H1 (cell line): ENCODE measurements around the gene CAMTA1. TPM values are rescaled to one million over a fixed set of nuclear protein-coding genes. Genes with fewer than 3 reads are reported as not detected.

ENCODE experiments used
- CTCF ChIA-PET: fragments of 300-600 bp; sonication (Branson Sonifier 250); formaldehyde crosslinking; loops from one replicate; lab custom pipeline; 2021; ENCODE audit not compliant: partially characterized antibody; lab: Charles Lee
- POLR2A ChIA-PET: fragments of 300-600 bp; sonication (Branson Sonifier 250); formaldehyde crosslinking; loops from one replicate; lab custom pipeline; 2021; ENCODE audit warnings: inconsistent platforms; ENCODE audit not compliant: partially characterized antibody; lab: Charles Lee
- DNase-seq, 2 experiments: peaks; one replicate each; pipeline versions ENCODE4 v3.0.0 to v3.0.0-alpha.2; 2010 to 2022; ENCODE audit warnings: low spot score in 2 of 2, low read depth in 1 of 2, mixed read lengths in 1 of 2
- FAIRE-seq: peaks from 2 replicates; lab custom pipeline; 2011; peaks lifted over from hg19 to GRCh38; lab: Jason Lieb, UNC
- H2AFZ ChIP-seq: 2 replicates; pipeline ENCODE4 v1.8.1; 2012; ENCODE audit warnings: low read length, inconsistent platforms
- H2AK5ac ChIP-seq: 2 replicates; pipeline ENCODE4 v1.6.1; 2013; ENCODE audit warnings: low read depth, low read length
- H2BK120ac ChIP-seq: replicated peaks from 2 replicates; pipeline ENCODE3; 2013; ENCODE audit warnings: low read depth, low read length, inconsistent platforms
- H2BK12ac ChIP-seq: 2 replicates; pipeline ENCODE4 v1.6.1; 2013; ENCODE audit warnings: low read depth, low read length
- H2BK15ac ChIP-seq: 2 replicates; pipeline ENCODE4 v1.6.1; 2013; ENCODE audit warnings: low read length
- H2BK20ac ChIP-seq: 2 replicates; pipeline ENCODE4 v1.6.1; 2013; ENCODE audit warnings: low read length
- H2BK5ac ChIP-seq: 2 replicates; pipeline ENCODE4 v1.6.1; 2013; ENCODE audit warnings: low read depth, low read length
- H3K14ac ChIP-seq: 2 replicates; pipeline ENCODE4 v1.6.1; 2013; ENCODE audit warnings: inconsistent platforms; ENCODE audit not compliant: insufficient read length
- H3K18ac ChIP-seq: 2 replicates; pipeline ENCODE4 v1.6.1; 2013; ENCODE audit warnings: low read length; ENCODE audit errors: extremely low read depth
- H3K23ac ChIP-seq: 2 replicates; pipeline ENCODE4 v1.6.1; 2013; ENCODE audit warnings: inconsistent platforms; ENCODE audit not compliant: insufficient read length
- H3K23me2 ChIP-seq: 2 replicates; pipeline ENCODE4 v1.6.1; 2013; ENCODE audit warnings: low read depth, low read length
- H3K27ac ChIP-seq: 2 replicates; pipeline ENCODE4 v1.6.1; 2011; ENCODE audit warnings: low read depth, low read length, inconsistent platforms
- H3K27me3 ChIP-seq, 4 experiments: replicated peaks in 1 of 4; 1 replicate in 1 of 4; 2 replicates in 3 of 4; pipeline versions ENCODE4 v1.6.1 to v1.8.1; 2011 to 2013; ENCODE audit warnings: low read length in 3 of 4, mild to moderate bottlenecking in 3 of 4, inconsistent platforms in 2 of 4, mixed read lengths in 2 of 4, moderate library complexity in 1 of 4; ENCODE audit not compliant: control insufficient read depth in 3 of 4, insufficient read depth in 3 of 4; ENCODE audit errors: extremely low read depth in 1 of 4
- H3K36me3 ChIP-seq, 4 experiments: 2 replicates each; pipeline versions ENCODE4 v1.6.1 to v1.8.1; 2011 to 2013; ENCODE audit warnings: mild to moderate bottlenecking in 4 of 4, low read length in 3 of 4, moderate library complexity in 2 of 4, control low read depth in 1 of 4, inconsistent platforms in 1 of 4; ENCODE audit not compliant: insufficient read depth in 4 of 4, control insufficient read depth in 2 of 4
- H3K4ac ChIP-seq: replicated peaks from 2 replicates; pipeline ENCODE3; 2013; ENCODE audit warnings: low read length, low read depth, mixed read lengths, inconsistent platforms; ENCODE audit not compliant: insufficient read length
- H3K4me1 ChIP-seq, 4 experiments: replicated peaks in 1 of 4; 1 replicate in 1 of 4; 2 replicates in 3 of 4; pipeline versions ENCODE4 v1.6.1 to v1.8.1; 2011 to 2013; ENCODE audit warnings: low read length in 3 of 4, inconsistent platforms in 2 of 4, mixed read lengths in 1 of 4; ENCODE audit not compliant: insufficient read depth in 4 of 4, control insufficient read depth in 3 of 4
- H3K4me2 ChIP-seq, 2 experiments: 2 replicates each; pipeline versions ENCODE4 v1.6.1 to v1.8.1; 2011 to 2013; ENCODE audit warnings: low read depth in 2 of 2, low read length in 2 of 2, control low read depth in 1 of 2, inconsistent platforms in 1 of 2, mild to moderate bottlenecking in 1 of 2; ENCODE audit not compliant: insufficient read depth in 1 of 2
- H3K4me3 ChIP-seq, 4 experiments: fragments of 200-600, 300-600 bp in 1 of 4; sonication (generic), shearing (Covaris generic), sonication (Bioruptor Twin) in 1 of 4; 2 replicates each; pipeline versions ENCODE4 v1.5.1 to v1.8.1; 2011 to 2016; ENCODE audit warnings: low read length in 4 of 4, low read depth in 3 of 4, control low read depth in 2 of 4, inconsistent platforms in 2 of 4, mild to moderate bottlenecking in 2 of 4, mixed read lengths in 1 of 4, moderate library complexity in 1 of 4; ENCODE audit not compliant: insufficient read depth in 2 of 4; ENCODE audit errors: extremely low read depth in 1 of 4
- H3K56ac ChIP-seq: replicated peaks from 2 replicates; pipeline ENCODE3; 2013; ENCODE audit warnings: low read depth, mild to moderate bottlenecking, mixed read lengths, low read length, inconsistent platforms; ENCODE audit not compliant: insufficient read length
- H3K79me1 ChIP-seq: 2 replicates; pipeline ENCODE4 v1.6.1; 2013; ENCODE audit warnings: low read depth, low read length, control low read depth
- H3K79me2 ChIP-seq, 2 experiments: 2 replicates each; pipeline versions ENCODE4 v1.6.1 to v1.8.1; 2012 to 2013; ENCODE audit warnings: low read length in 2 of 2, mild to moderate bottlenecking in 2 of 2, inconsistent platforms in 1 of 2; ENCODE audit not compliant: insufficient read depth in 2 of 2, control insufficient read depth in 1 of 2
- H3K9ac ChIP-seq, 4 experiments: replicated peaks in 1 of 4; 1 replicate in 1 of 4; 2 replicates in 3 of 4; pipeline versions ENCODE4 v1.6.1 to v1.8.1; 2011 to 2013; ENCODE audit warnings: low read depth in 3 of 4, low read length in 3 of 4, control low read depth in 2 of 4, mild to moderate bottlenecking in 2 of 4, moderate library complexity in 2 of 4, inconsistent platforms in 1 of 4; ENCODE audit errors: extremely low read depth in 1 of 4
- H3K9me3 ChIP-seq, 2 experiments: 2 replicates each; pipeline versions ENCODE4 v1.6.1 to v1.8.1; 2012 to 2013; ENCODE audit warnings: mild to moderate bottlenecking in 2 of 2, moderate library complexity in 2 of 2, control low read depth in 1 of 2, inconsistent platforms in 1 of 2, low read depth in 1 of 2, low read length in 1 of 2, mixed read lengths in 1 of 2; ENCODE audit not compliant: insufficient read depth in 2 of 2
- H4K20me1 ChIP-seq, 2 experiments: replicated peaks in 1 of 2; 2 replicates each; pipeline versions ENCODE3 to v1.8.1; 2011 to 2013; ENCODE audit warnings: inconsistent platforms in 2 of 2, low read length in 2 of 2, mild to moderate bottlenecking in 1 of 2; ENCODE audit not compliant: insufficient read depth in 2 of 2, control insufficient read depth in 1 of 2
- H4K5ac ChIP-seq: 2 replicates; pipeline ENCODE4 v1.6.1; 2013; ENCODE audit warnings: low read length, low read depth, mixed read lengths, inconsistent platforms; ENCODE audit not compliant: insufficient read length
- H4K8ac ChIP-seq: 2 replicates; pipeline ENCODE4 v1.8.0; 2013; ENCODE audit warnings: mild to moderate bottlenecking, moderate library complexity, low read length, inconsistent platforms; ENCODE audit not compliant: insufficient read depth; ENCODE audit errors: extremely low read depth
- H4K91ac ChIP-seq: replicated peaks from 2 replicates; pipeline ENCODE3; 2013; ENCODE audit warnings: low read length, mixed read lengths, inconsistent platforms; ENCODE audit not compliant: insufficient read length
- E2F6 ChIP-seq: IDR thresholded peaks from 2 replicates; pipeline ENCODE4 v1.6.1; 2012; ENCODE audit warnings: inconsistent platforms
- EP300 ChIP-seq, 2 experiments: IDR thresholded peaks; 1 replicate in 1 of 2; 2 replicates in 1 of 2; pipeline ENCODE4 v1.6.1; 2011 to 2012; ENCODE audit warnings: low read depth in 2 of 2, low read length in 2 of 2, mild to moderate bottlenecking in 2 of 2, borderline replicate concordance in 1 of 2, inconsistent platforms in 1 of 2, moderate library complexity in 1 of 2
- EZH2 ChIP-seq: fragments of 200-600 bp; sonication (generic); IDR thresholded peaks from 2 replicates; pipeline ENCODE4 v1.7.1; 2012; ENCODE audit warnings: low read depth, mild to moderate bottlenecking, moderate library complexity, low read length, inconsistent platforms; ENCODE audit not compliant: severe bottlenecking
- FOSL1 ChIP-seq: IDR thresholded peaks from 2 replicates; pipeline ENCODE4 v1.6.1; 2011; ENCODE audit warnings: mild to moderate bottlenecking, low read depth, low read length, moderate library complexity; ENCODE audit not compliant: insufficient read depth
- JUN ChIP-seq: IDR thresholded peaks from 2 replicates; pipeline ENCODE4 v1.6.1; 2011; ENCODE audit warnings: low read depth, mild to moderate bottlenecking, improper control_type of control experiment, low read length
- KDM5A ChIP-seq: fragments of 200-600 bp; IDR thresholded peaks from 2 replicates; pipeline ENCODE4 v1.7.1; 2012; ENCODE audit warnings: mild to moderate bottlenecking, low read length, inconsistent platforms, mixed read lengths
- MAX ChIP-seq: IDR thresholded peaks from 2 replicates; pipeline ENCODE4 v1.6.1; 2012; ENCODE audit warnings: inconsistent platforms
- PHF8 ChIP-seq: fragments of 200-600 bp; sonication (generic); conservative IDR thresholded peaks from 2 replicates; pipeline ENCODE4 v1.7.1; 2012; ENCODE audit warnings: low read depth, mild to moderate bottlenecking, inconsistent platforms, low read length, moderate library complexity
- SIX5 ChIP-seq: IDR thresholded peaks from 2 replicates; pipeline ENCODE4 v1.6.1; 2011; ENCODE audit warnings: mild to moderate bottlenecking, low read depth, low read length
- WGBS, 2 experiments: shearing (Covaris generic) in 1 of 2; methylation state at CpG; one replicate each; pipeline versions ENCODE4 v1.1.6 to v1.1.7; 2013 to 2015; ENCODE audit warnings: low lambda C conversion rate in 2 of 2, mixed read lengths in 2 of 2, inconsistent platforms in 1 of 2, low coverage in 1 of 2, missing lambda C conversion rate in 1 of 2; ENCODE audit not compliant: insufficient replicate concordance in 2 of 2, insufficient coverage in 1 of 2, insufficient read length in 1 of 2; ENCODE audit errors: extremely low coverage in 1 of 2, missing lambda C conversion rate in 1 of 2; 5-methylcytosine and 5-hydroxymethylcytosine counted together
- polyA plus RNA-seq, 7 experiments: library from polyadenylated mRNA; depleted of rRNA in 3 of 7; stranded (reverse) in 5 of 7; unstranded in 2 of 7; fragments of >200 nt in 5 of 7; fragments of 200-250 nt in 2 of 7; gene quantifications; 1 replicate in 5 of 7; 2 replicates in 1 of 7; 4 replicates in 1 of 7; pipeline versions ENCODE4 v1.2.1 to v1.2.3, GENCODE V29; 2011 to 2013; ENCODE audit warnings: missing spikeins in 2 of 7, mixed read lengths in 2 of 7
- total RNA-seq: library from RNA; stranded (reverse); fragmentation: NEBNext Ultra II Directional; extraction: Animal tissue kit (Norgen Biotek cat#: 25700); gene quantifications from 2 replicates; pipeline ENCODE4 v1.2.1, GENCODE V29; 2021
- TF ChIP-seq, protein P1 (sequence below): IDR thresholded peaks from 2 replicates; pipeline ENCODE4 v1.6.1; 2012; ENCODE audit warnings: low read length, inconsistent platforms

The CAMTA1 gene
- total and polyA plus RNA-seq, 2 of the 8 experiments (the other 6 are each of a cell fraction or from before 2014, with no cell fraction given): 65.0 to 119 TPM

DNA sequence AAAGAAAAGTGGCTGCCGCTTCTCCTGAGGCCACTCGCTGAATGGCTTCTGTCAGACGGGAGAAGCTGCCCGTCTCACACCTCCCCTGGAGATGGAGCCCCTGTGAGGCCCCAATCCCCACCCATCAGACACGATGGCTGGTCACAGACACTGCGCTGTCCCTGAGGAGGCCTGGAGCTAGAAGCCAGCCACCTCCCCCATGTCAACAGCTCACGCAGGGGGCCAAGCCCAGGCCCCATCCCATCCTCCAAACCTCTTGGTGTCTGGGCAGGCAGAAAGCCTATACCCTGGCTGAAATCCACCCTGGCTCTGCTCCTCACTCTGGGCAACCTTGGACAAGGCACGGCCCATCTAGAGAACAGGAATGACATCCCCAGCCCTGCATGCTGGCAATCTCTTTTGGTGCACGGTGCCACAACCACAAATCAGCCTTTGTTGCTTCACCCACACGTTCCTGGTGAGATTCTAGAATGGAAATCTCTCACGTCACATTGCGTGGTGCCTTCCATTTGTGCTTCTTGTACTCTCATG, 711.9 kb downstream of the CAMTA1 start:
- Histone ChIP-seq H2BK12ac (no peak overlapping the region), H3K9me3 (peaks cover 0 to 5% of the 10 kb centered on the region in 2 experiments; a peak in 1 of 4 replicates), H3K56ac (no peak overlapping the region), H2BK120ac (no peak overlapping the region), H4K5ac (no peak overlapping the region), H2BK20ac (no peak overlapping the region), H2BK15ac (no peak overlapping the region), H3K14ac (no peak overlapping the region), H3K4me2 (no peak overlapping the region), H3K27me3 (no peaks in the 10 kb centered on the region), H3K23me2 (peaks cover 24% of the 10 kb centered on the region), H2AK5ac (no peak overlapping the region), H3K18ac (no peak overlapping the region), H4K8ac (no peak overlapping the region; the same call in 1 of the 2 replicates), H4K91ac (no peak overlapping the region), H3K36me3 (peaks cover 0 to 3% (median 0%) of the 10 kb centered on the region in 4 experiments; a peak in 1 of 8 replicates), H2BK5ac (no peak overlapping the region), H3K4me3 (no peak overlapping the region), H3K4ac (no peak overlapping the region), H3K4me1 (peaks cover 0 to 6% (median 3%) of the 10 kb centered on the region in 4 experiments; a peak in 4 of 7 replicates), H3K79me1 (no peaks in the 10 kb centered on the region), H3K23ac (no peak overlapping the region), H3K79me2 (no peaks in the 10 kb centered on the region), H4K20me1 (peaks cover 0 to 7% of the 10 kb centered on the region in 2 experiments), H3K9ac (no peak overlapping the region), H3K27ac (no peak overlapping the region), H2AFZ (no peak overlapping the region)
- ChIA-PET POLR2A (no interaction called here), CTCF (interaction anchor here (1.4 to 2.0 kb wide), 2 partner anchors 11 to 23 kb away, joined by 3 to 4 read pairs; no protein-coding TSS in a partner anchor)
- DNase-seq (no peak), FAIRE-seq (no peak)
- 91% methylated on average over 12 of the region's 12 CpGs; no CpG with 5 or more reads in 1 of the 2 experiments for WGBS, 2 experiments
- TF ChIP-seq FOSL1 (no peak), JUN (no peak), KDM5A (no peak), MAX (no peak), EP300 (IDR thresholded peaks at IDR 0.05; ENCODE audit: borderline replicate concordance in 1 of 2, low read depth in 2 of 2, low read length in 2 of 2) (no peak), SIX5 (no peak), EZH2 (no peak), E2F6 (no peak), PHF8 (no peak)
- TF ChIP-seq, protein P1, sequence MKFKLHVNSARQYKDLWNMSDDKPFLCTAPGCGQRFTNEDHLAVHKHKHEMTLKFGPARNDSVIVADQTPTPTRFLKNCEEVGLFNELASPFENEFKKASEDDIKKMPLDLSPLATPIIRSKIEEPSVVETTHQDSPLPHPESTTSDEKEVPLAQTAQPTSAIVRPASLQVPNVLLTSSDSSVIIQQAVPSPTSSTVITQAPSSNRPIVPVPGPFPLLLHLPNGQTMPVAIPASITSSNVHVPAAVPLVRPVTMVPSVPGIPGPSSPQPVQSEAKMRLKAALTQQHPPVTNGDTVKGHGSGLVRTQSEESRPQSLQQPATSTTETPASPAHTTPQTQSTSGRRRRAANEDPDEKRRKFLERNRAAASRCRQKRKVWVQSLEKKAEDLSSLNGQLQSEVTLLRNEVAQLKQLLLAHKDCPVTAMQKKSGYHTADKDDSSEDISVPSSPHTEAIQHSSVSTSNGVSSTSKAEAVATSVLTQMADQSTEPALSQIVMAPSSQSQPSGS: no peak
